A204.1 (cell line): Measurements from ENCODE around the gene RPL29.
"Not testable (repeated sequence)": the region's sequence is repeated elsewhere in the genome, so short reads cannot be mapped to it uniquely, and the experiment has no call there.

ENCODE experiments used
- FAIRE-seq: peaks from 2 replicates; lab custom pipeline; 2012; peaks lifted over from hg19 to GRCh38; lab: Jason Lieb, UNC

Gene RPL29

GRCh38 chr3:51995346-51996163, at the start of gene RPL29:
Gene RPL29, minus strand, starts transcription at chr3:51995895. Its CDS starts 434 bp downstream, at chr3:51995461.
- peak; percentile 95 for FAIRE-seq

GRCh38 chr3:52044869-52045619, 49.3 kb upstream of the RPL29 start:
- no peak for FAIRE-seq

GRCh38 chr3:52043750-52044149, 48.1 kb upstream of the RPL29 start:
- FAIRE-seq, result no peak

GRCh38 chr3:52043039-52043438, 47.3 kb upstream of the RPL29 start:
- not testable (repeated sequence) for FAIRE-seq

GRCh38 chr3:52041118-52041731, 45.5 kb upstream of the RPL29 start:
- no peak for FAIRE-seq

- FAIRE-seq, result no peak
Observed at GRCh38 chr3:52040600-52040999, 44.9 kb upstream of the RPL29 start.

- FAIRE-seq, result no peak
Observed at GRCh38 chr3:52039846-52040245, 44.2 kb upstream of the RPL29 start.

- FAIRE-seq, result no peak
Observed at GRCh38 chr3:52039426-52039825, 43.7 kb upstream of the RPL29 start.

GRCh38 chr3:52038227-52038626, 42.5 kb upstream of the RPL29 start:
- no peak for FAIRE-seq

GRCh38 chr3:52037291-52037690, 41.6 kb upstream of the RPL29 start:
- no peak for FAIRE-seq

- no peak for FAIRE-seq
Observed at GRCh38 chr3:52036829-52037228, 41.1 kb upstream of the RPL29 start.

- no peak for FAIRE-seq
Observed at GRCh38 chr3:52036222-52036694, 40.6 kb upstream of the RPL29 start.

GRCh38 chr3:52034651-52035050, 39.0 kb upstream of the RPL29 start:
- FAIRE-seq, result no peak

GRCh38 chr3:52034212-52034611, 38.5 kb upstream of the RPL29 start:
- no peak for FAIRE-seq

- FAIRE-seq, result not testable (repeated sequence)
Observed at GRCh38 chr3:52033748-52034147, 38.1 kb upstream of the RPL29 start.

GRCh38 chr3:52032702-52033408, 37.2 kb upstream of the RPL29 start:
- FAIRE-seq, result no peak

GRCh38 chr3:52031896-52032295, 36.2 kb upstream of the RPL29 start:
- FAIRE-seq, result no peak

GRCh38 chr3:52030714-52031310, 35.1 kb upstream of the RPL29 start:
- FAIRE-seq, result no peak

- FAIRE-seq, result no peak
Observed at GRCh38 chr3:52029535-52029934, 33.8 kb upstream of the RPL29 start.

GRCh38 chr3:52029053-52029452, 33.4 kb upstream of the RPL29 start:
- FAIRE-seq, result no peak

GRCh38 chr3:52028572-52028971, 32.9 kb upstream of the RPL29 start:
- no peak for FAIRE-seq

- FAIRE-seq, result no peak
Observed at GRCh38 chr3:52026041-52026440, 30.3 kb upstream of the RPL29 start.
